Globus pallidus (tissue), 1 donor: ENCODE measurements around the gene EIPR1.
A peak's percentile ranks its signal among the peaks of the same experiment; 100 is the strongest.
"Not testable (repeated sequence)": the region's sequence is repeated elsewhere in the genome, so short reads cannot be mapped to it uniquely, and the experiment has no call there.

ENCODE experiments used
- DNase-seq: peaks from one replicate; pipeline ENCODE4 v3.0.0-alpha.2; 2015; ENCODE audit warnings: low spot score

Gene EIPR1

GRCh38 chr2:3357926-3358325 is 19.7 kb downstream of the EIPR1 start:
- DNase-seq: no peak

GRCh38 chr2:3357446-3357845 is 20.2 kb downstream of the EIPR1 start:
- not testable (repeated sequence) for DNase-seq

GRCh38 chr2:3356799-3357198 is 20.8 kb downstream of the EIPR1 start:
- DNase-seq: no peak

GRCh38 chr2:3355951-3356569 is 21.6 kb downstream of the EIPR1 start:
- no peak for DNase-seq

- DNase-seq: no peak
Measured at GRCh38 chr2:3354986-3355385, 22.6 kb downstream of the EIPR1 start.

GRCh38 chr2:3349211-3349693 is 28.4 kb downstream of the EIPR1 start:
- peak; percentile 29 for DNase-seq

- DNase-seq: no peak
Measured at GRCh38 chr2:3348767-3349166, 28.9 kb downstream of the EIPR1 start.

GRCh38 chr2:3345621-3346020 is 32.0 kb downstream of the EIPR1 start:
- DNase-seq: no peak

GRCh38 chr2:3344897-3345296 is 32.7 kb downstream of the EIPR1 start:
- no peak for DNase-seq

GRCh38 chr2:3343012-3343411 is 34.6 kb downstream of the EIPR1 start:
- DNase-seq: no peak

GRCh38 chr2:3342324-3342723 is 35.3 kb downstream of the EIPR1 start:
- DNase-seq: no peak

GRCh38 chr2:3341336-3341735 is 36.3 kb downstream of the EIPR1 start:
- DNase-seq: no peak

GRCh38 chr2:3340144-3340543 is 37.5 kb downstream of the EIPR1 start:
- DNase-seq: no peak

GRCh38 chr2:3338340-3338739 is 39.3 kb downstream of the EIPR1 start:
- DNase-seq: no peak

GRCh38 chr2:3336844-3337243 is 40.8 kb downstream of the EIPR1 start:
- no peak for DNase-seq

- DNase-seq: no peak
Measured at GRCh38 chr2:3334392-3335345, 42.9 kb downstream of the EIPR1 start.

GRCh38 chr2:3332133-3332532 is 45.5 kb downstream of the EIPR1 start:
- DNase-seq: no peak

- no peak for DNase-seq
Measured at GRCh38 chr2:3329491-3329890, 48.1 kb downstream of the EIPR1 start.

GRCh38 chr2:3326871-3327270 is 50.7 kb downstream of the EIPR1 start:
- DNase-seq: no peak

- DNase-seq: no peak
Measured at GRCh38 chr2:3326182-3326537, 51.5 kb downstream of the EIPR1 start.

GRCh38 chr2:3325458-3326181 is 52.0 kb downstream of the EIPR1 start:
- DNase-seq: no peak

- no peak for DNase-seq
Measured at GRCh38 chr2:3324404-3325281, 53.0 kb downstream of the EIPR1 start.
